ENCODE data around the gene JUP.

JUP gene

GRCh38 chr17:41751288-41751687 lies 35.2 kb downstream of the JUP start:
- Histone ChIP-seq H3K27ac (no peak overlapping the region), H3K9me3 (no peaks in the 10 kb centered on the region), H3K36me3 (peaks cover 0 to 27% (median 8%) of the 10 kb centered on the region in 3 donors), H3K4me3 (no peak overlapping the region), H3K27me3 (no peaks in the 10 kb centered on the region), H3K4me1 (no peaks in the 10 kb centered on the region)
- intact Hi-C loops (cut with DNase I; ENCODE audit: low total_unique reads) = no loop called here
- no peak for TF ChIP-seq CTCF (IDR thresholded peaks at IDR 0.05)
- DNase-seq = no peak

GRCh38 chr17:41750862-41751261 lies 35.6 kb downstream of the JUP start:
- Histone ChIP-seq H3K4me3 (no peak overlapping the region), H3K36me3 (peaks cover 0 to 23% (median 4%) of the 10 kb centered on the region in 3 donors), H3K9me3 (no peaks in the 10 kb centered on the region), H3K27me3 (no peaks in the 10 kb centered on the region), H3K4me1 (no peaks in the 10 kb centered on the region), H3K27ac (no peak overlapping the region)
- intact Hi-C loops (cut with DNase I; ENCODE audit: low total_unique reads) = no loop called here
- no peak for DNase-seq
- TF ChIP-seq CTCF (IDR thresholded peaks at IDR 0.05) = no peak

- Histone ChIP-seq H3K36me3 (no peaks in the 10 kb centered on the region), H3K27ac (no peak overlapping the region), H3K27me3 (no peaks in the 10 kb centered on the region), H3K9me3 (no peaks in the 10 kb centered on the region), H3K4me1 (no peaks in the 10 kb centered on the region), H3K4me3 (no peak overlapping the region)
- intact Hi-C loops (cut with DNase I; ENCODE audit: low total_unique reads) = no loop called here
- no peak for TF ChIP-seq CTCF (IDR thresholded peaks at IDR 0.05)
- no peak for DNase-seq
Measured at GRCh38 chr17:41748275-41748674, 38.2 kb downstream of the JUP start.

GRCh38 chr17:41741709-41742108 lies 44.8 kb downstream of the JUP start:
- no peak for TF ChIP-seq CTCF (IDR thresholded peaks at IDR 0.05)
- DNase-seq = no peak
- Histone ChIP-seq H3K4me3 (no peak overlapping the region), H3K9me3 (no peaks in the 10 kb centered on the region), H3K27me3 (peaks cover 0 to 19% of the 10 kb centered on the region in 2 donors), H3K27ac (no peak overlapping the region), H3K36me3 (no peaks in the 10 kb centered on the region), H3K4me1 (peaks cover 0 to 8% (median 0%) of the 10 kb centered on the region in 4 donors)
- intact Hi-C loops (cut with DNase I; ENCODE audit: low total_unique reads) = no loop called here

GRCh38 chr17:41740506-41740905 lies 46.0 kb downstream of the JUP start:
- H3K4me3 ChIP-seq = no peak overlapping the region
- intact Hi-C loops (cut with DNase I; ENCODE audit: low total_unique reads) = no loop called here
- H3K27me3 ChIP-seq = peaks cover 0 to 31% of the 10 kb centered on the region in 2 donors
- peaks cover 0 to 8% (median 0%) of the 10 kb centered on the region in 4 donors for H3K4me1 ChIP-seq
- DNase-seq = no peak
- TF ChIP-seq CTCF (IDR thresholded peaks at IDR 0.05) = no peak
- H3K9me3 ChIP-seq = no peaks in the 10 kb centered on the region
- H3K27ac ChIP-seq = no peak overlapping the region
- no peaks in the 10 kb centered on the region for H3K36me3 ChIP-seq

Measured in tibial artery (tissue), 4 donors.